ENCODE data around the gene HAT1.

Gene HAT1

DNA sequence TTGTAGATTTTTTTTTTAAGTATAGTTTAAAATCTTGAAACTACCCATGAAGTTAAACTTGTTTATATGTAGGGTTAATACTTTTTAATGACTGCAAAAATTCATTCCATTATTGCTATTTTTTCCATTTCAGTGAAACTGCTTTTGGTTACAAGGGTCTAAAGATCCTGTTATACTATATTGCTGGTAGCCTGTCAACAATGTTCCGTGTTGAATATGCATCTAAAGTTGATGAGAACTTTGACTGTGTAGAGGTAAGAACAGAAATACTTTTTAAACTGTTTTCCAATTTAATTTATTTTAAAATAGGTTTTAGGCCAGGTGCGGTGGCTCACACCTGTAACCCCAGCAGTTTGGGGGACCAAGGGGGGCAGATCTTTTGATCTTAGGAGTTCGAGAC is 30.5 kb downstream of the HAT1 start:
- TF ChIP-seq, protein P1, sequence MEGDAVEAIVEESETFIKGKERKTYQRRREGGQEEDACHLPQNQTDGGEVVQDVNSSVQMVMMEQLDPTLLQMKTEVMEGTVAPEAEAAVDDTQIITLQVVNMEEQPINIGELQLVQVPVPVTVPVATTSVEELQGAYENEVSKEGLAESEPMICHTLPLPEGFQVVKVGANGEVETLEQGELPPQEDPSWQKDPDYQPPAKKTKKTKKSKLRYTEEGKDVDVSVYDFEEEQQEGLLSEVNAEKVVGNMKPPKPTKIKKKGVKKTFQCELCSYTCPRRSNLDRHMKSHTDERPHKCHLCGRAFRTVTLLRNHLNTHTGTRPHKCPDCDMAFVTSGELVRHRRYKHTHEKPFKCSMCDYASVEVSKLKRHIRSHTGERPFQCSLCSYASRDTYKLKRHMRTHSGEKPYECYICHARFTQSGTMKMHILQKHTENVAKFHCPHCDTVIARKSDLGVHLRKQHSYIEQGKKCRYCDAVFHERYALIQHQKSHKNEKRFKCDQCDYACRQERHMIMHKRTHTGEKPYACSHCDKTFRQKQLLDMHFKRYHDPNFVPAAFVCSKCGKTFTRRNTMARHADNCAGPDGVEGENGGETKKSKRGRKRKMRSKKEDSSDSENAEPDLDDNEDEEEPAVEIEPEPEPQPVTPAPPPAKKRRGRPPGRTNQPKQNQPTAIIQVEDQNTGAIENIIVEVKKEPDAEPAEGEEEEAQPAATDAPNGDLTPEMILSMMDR (IDR thresholded peaks at IDR 0.05) = no peak

DNA sequence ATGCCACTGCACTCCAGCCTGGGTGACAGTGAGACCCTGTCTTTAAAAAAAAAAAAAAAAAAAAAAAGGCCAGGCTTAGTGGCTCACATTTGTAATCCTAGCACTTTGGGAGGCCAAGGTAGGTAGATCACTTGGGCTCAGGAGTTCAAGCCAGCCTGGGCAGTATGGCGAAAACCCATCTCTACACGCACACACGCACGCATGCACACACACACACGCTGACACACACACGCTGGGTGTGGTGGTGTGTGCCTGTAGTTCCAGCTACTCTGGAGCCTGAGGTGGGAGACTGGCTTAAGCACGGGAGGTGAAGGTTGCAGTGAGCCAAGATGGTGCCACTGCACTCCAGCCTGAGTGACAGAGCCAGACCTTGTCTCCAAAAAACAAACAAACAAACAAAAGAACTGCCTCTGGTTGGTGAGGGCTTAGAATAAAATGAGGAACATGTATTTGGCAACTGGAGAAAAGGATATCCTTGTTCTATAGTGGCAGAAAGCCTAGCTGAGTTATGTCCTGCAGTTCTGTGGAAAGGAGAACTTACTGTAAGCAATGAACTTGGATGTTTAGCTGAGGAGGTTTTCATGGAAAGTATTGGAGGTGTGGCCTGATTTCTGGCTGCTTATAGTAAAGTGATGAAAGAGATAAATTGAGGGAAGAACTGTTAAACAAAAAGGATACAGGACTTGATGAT is 34.0 kb downstream of the HAT1 start:
- TF ChIP-seq, protein P1 (IDR thresholded peaks at IDR 0.05) = no peak

DNA sequence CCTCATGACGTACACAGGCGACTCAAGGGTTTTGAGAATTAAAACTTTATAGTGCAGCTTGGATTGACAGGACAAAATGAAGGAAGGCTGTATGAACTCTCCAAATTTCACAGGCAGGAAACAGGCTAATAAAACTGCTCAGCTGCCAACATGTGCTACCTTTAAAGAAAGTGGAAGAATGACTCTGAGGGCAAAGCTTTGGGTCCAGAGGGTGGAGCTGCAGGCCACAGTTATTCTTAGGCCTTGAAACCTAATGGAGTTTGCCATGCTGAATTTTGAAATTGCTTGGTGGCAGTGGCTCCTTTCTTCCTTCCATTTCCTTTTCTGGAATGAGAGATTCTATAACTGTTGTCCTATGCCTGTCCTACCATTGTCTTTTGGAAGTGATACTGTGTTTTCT is 34.8 kb downstream of the HAT1 start:
- TF ChIP-seq, protein P1 (IDR thresholded peaks at IDR 0.05) = peak; percentile 11; the same call in 1 of the 2 replicates

DNA sequence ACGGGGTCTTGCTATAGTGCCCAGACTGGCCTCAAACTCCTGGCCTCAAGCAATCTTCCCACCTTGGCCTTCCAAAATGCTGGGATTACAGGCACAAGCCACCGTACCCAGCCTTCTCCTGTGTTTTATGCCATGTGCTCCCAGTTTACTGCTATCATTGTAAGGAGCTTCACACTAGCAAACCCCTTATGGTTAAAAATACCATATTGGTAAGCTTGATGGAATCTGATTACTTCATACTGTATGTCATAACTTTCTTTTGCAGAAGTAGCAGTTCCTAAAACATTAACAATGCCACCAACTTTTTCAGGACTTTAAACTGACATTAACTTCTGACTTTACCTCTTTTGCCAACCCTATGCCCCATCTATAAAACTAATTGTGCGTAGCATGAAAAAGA is 36.2 kb downstream of the HAT1 start:
- TF ChIP-seq, protein P1 (IDR thresholded peaks at IDR 0.05) = no peak

DNA sequence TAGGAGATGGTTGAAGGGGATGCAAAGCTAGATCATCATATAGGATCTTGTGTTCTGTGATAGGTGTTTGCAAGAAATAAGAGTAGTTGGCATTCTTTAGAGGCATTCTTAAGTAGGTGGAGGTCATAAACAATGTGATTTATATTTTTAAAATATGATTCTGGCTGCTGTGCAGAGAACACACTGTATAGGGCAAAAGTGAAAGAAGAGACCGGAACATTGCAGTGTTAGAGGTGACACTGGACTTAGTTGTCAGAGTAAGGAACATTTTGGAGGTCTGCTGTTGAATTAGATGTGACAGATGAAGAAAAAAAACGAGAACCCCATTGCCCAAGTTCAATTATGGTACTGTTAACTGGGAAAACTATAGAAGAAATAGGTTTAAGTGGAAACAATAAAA is 37.7 kb downstream of the HAT1 start:
- TF ChIP-seq, protein P1 (IDR thresholded peaks at IDR 0.05) = no peak

GRCh38 chr2:171960570-171960969 is 38.3 kb downstream of the HAT1 start:
- TF ChIP-seq, protein P1 (IDR thresholded peaks at IDR 0.05) = no peak

- TF ChIP-seq, protein P1 (IDR thresholded peaks at IDR 0.05) = no peak
These were observed 40.9 kb downstream of the HAT1 start for GRCh38 chr2:171963198-171963597.

DNA sequence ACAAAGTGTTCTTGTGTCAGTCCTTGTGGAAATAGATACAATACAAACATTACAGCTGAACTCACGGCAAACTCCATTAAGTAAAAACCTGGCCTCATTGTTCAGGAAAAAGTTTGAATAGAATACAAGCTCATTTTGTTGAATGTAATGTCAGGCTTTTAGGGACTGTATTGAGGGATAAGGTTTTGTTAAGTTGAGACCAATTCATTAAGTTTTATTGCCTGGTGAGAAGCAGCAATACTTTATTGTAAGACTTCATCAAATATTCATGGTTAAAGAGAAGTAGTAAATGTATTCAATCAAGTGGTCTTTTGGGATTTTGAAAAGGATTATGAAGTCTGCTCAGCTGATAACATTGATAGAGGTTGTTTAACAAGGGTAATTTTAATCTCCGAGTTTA is 42.0 kb downstream of the HAT1 start:
- TF ChIP-seq, protein P1 (IDR thresholded peaks at IDR 0.05) = no peak

Data from LNCAP (cell line).